ENCODE measurements around the gene MTUS2. TPM values are rescaled to one million over a fixed set of nuclear protein-coding genes. Genes with fewer than 3 reads are reported as not detected.

MTUS2 gene
- total RNA-seq, 2 experiments from 2014 or later, result not detected

GRCh38 chr13:29547153-29547552 is 727.0 kb downstream of the MTUS2 start:
- CTCF ChIA-PET, result no interaction called here
- POLR2A ChIA-PET, result no interaction called here

DNA sequence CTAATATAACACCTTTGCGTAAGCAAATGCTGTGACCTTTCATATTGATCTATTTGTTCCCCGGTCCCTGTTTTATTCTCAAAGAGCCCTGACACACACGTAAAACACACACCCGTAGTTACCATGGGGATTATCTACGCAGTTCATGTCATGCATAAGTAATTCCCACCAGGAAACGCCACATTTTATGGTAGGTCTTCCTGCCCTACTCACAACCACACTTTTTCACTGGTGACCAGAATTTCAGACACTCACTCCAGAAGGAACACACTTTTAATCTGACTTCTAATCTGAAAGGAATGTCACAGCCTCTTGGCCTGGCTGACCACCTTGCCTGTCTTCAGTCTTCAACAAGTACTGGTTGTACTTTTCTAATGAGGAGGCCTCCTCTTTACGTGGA is 728.6 kb downstream of the MTUS2 start:
- CTCF ChIA-PET, result no interaction called here
- POLR2A ChIA-PET, result no interaction called here

DNA sequence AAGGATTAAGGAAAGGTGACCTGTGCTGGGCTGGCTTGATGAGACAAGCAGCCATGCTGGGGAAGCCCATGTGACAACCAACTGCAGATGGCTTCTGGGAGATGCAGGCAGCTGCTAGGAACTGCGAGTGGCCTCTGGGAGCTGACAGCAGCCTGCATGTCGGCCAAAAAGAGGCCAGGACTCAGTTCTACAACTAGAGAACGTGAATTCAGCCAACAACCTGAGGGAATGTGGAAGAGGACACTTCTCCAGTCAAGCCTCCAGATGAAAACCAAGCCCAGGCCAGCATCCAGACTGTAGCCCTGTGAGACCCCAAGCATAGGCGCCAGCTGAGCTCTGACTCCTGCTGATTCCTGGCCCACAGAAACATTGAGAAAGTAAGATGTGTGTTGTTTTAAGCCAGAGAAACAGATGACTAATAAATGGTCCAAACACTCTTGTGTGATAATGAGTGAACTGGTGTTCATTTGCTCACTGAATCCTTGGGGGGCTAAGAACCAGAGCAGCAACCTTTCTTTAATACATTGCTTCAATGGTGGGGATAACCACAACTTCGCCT is 730.4 kb downstream of the MTUS2 start:
- ChIA-PET POLR2A (no interaction called here), CTCF (no interaction called here)

- ChIA-PET POLR2A (no interaction called here), CTCF (interaction anchor here (0.8 kb wide), 1 partner anchor 8 kb away, joined by 3 read pairs; no protein-coding TSS in a partner anchor)
Observed at GRCh38 chr13:29551214-29551613, 731.1 kb downstream of the MTUS2 start.

Other genes starting within 250 kb of the MTUS2 start
- gene POMP, start 161.2 kb upstream of the MTUS2 start, total RNA-seq, result 100 to 1,000 TPM; 124 to 127 TPM
- 1 to 10 TPM; 3.4 to 3.8 TPM for gene SLC46A3, start 101.4 kb upstream of the MTUS2 start, total RNA-seq

Measured in activated CD8-positive, alpha-beta memory T cell treated with anti-CD3 and anti-CD28 coated beads for 36 hours (primary cell).